ENCODE measurements around the gene AP1B1. TPM values are rescaled to one million over a fixed set of nuclear protein-coding genes. Genes with fewer than 3 reads are reported as not detected.
A peak's percentile ranks its signal among the peaks of the same experiment; 100 is the strongest.

Gene AP1B1
- total RNA-seq, 1 experiment from 2014 or later = 88.9 TPM

- DNase-seq = no peak
- CTCF ChIA-PET = no interaction called here
- TF ChIP-seq, protein P1, sequence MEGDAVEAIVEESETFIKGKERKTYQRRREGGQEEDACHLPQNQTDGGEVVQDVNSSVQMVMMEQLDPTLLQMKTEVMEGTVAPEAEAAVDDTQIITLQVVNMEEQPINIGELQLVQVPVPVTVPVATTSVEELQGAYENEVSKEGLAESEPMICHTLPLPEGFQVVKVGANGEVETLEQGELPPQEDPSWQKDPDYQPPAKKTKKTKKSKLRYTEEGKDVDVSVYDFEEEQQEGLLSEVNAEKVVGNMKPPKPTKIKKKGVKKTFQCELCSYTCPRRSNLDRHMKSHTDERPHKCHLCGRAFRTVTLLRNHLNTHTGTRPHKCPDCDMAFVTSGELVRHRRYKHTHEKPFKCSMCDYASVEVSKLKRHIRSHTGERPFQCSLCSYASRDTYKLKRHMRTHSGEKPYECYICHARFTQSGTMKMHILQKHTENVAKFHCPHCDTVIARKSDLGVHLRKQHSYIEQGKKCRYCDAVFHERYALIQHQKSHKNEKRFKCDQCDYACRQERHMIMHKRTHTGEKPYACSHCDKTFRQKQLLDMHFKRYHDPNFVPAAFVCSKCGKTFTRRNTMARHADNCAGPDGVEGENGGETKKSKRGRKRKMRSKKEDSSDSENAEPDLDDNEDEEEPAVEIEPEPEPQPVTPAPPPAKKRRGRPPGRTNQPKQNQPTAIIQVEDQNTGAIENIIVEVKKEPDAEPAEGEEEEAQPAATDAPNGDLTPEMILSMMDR (IDR thresholded peaks at IDR 0.05; ENCODE audit: unreplicated experiment) = no peak
- Mint-ChIP-seq H3K27me3 (ENCODE audit: unreplicated experiment) (no peaks in the 10 kb centered on the region), H3K27ac (ENCODE audit: unreplicated experiment) (peak overlapping the region; percentile 46), H3K9me3 (ENCODE audit: low read depth, unreplicated experiment) (no peaks in the 10 kb centered on the region), H3K4me3 (ENCODE audit: low read depth, unreplicated experiment) (no peak overlapping the region), H3K4me1 (ENCODE audit: low read depth, unreplicated experiment) (no peaks in the 10 kb centered on the region), H3K36me3 (ENCODE audit: insufficient read depth, unreplicated experiment) (peaks cover 84% of the 10 kb centered on the region)
- no TSS peak for BruUV-seq (replicated peaks)
- intact Hi-C loops (cut with micrococcal nuclease; ENCODE audit: unreplicated experiment) = no loop called here
Observed at GRCh38 chr22:29300807-29301601, 87.4 kb downstream of the AP1B1 start.

DNA sequence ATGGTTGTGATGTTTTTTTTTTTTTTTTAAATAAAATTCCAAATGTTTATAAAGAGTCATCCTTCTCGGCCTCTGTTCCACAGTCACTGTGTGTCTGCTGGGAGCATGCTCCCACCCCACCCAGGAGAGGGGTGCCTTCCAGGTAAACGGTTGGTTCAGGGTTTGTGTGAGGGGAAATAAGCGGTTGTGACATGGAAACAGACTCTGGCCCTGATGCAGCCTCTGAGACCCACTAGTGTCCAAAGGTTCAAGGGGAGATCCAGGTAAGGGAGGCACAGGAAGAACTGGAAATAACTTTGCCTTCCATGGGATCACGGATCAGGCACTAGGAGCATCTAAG, 87.9 kb downstream of the AP1B1 start:
- CTCF ChIA-PET = no interaction called here
- Mint-ChIP-seq H3K27ac (ENCODE audit: unreplicated experiment) (peak overlapping the region; percentile 46), H3K9me3 (ENCODE audit: low read depth, unreplicated experiment) (no peaks in the 10 kb centered on the region), H3K27me3 (ENCODE audit: unreplicated experiment) (no peaks in the 10 kb centered on the region), H3K36me3 (ENCODE audit: insufficient read depth, unreplicated experiment) (peaks cover 83% of the 10 kb centered on the region), H3K4me3 (ENCODE audit: low read depth, unreplicated experiment) (no peak overlapping the region), H3K4me1 (ENCODE audit: low read depth, unreplicated experiment) (no peaks in the 10 kb centered on the region)
- TF ChIP-seq, protein P1 (IDR thresholded peaks at IDR 0.05; ENCODE audit: unreplicated experiment) = no peak
- no peak for DNase-seq
- no TSS peak for BruUV-seq (replicated peaks)
- intact Hi-C loops (cut with micrococcal nuclease; ENCODE audit: unreplicated experiment) = no loop called here

DNA sequence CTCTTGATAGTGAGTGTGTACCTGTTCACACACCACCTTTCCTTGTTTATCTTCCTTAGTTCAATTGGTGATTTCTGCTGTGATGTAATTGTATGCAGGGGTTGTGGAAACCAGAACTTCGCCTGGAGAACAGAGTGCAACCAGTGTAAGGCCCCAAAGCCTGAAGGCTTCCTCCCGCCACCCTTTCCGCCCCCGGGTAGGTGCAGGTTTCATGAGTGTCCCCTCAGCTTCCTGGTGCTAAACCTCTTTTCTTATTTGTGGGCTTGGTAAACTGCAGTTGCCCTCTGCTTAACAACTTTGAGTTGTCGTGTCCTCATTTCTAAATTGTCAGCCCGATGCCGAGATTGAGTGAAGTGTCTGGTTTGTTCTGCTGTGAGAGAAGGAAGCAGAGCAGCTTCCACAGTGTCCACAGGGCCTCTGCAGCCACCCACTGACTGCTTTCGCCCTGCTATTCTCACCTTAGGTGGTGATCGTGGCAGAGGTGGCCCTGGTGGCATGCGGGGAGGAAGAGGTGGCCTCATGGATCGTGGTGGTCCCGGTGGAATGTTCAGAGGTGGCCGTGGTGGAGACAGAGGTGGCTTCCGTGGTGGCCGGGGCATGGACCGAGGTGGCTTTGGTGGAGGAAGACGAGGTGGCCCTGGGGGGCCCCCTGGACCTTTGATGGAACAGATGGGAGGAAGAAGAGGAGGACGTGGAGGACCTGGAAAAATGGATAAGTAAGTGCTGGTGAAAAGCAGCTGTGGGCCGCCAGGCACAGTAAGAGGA, 89.1 kb downstream of the AP1B1 start:
- no peaks in the 10 kb centered on the region for H3K4me1 Mint-ChIP-seq (ENCODE audit: low read depth, unreplicated experiment)
- H3K9me3 Mint-ChIP-seq (ENCODE audit: low read depth, unreplicated experiment) = no peaks in the 10 kb centered on the region
- H3K27me3 Mint-ChIP-seq (ENCODE audit: unreplicated experiment) = no peaks in the 10 kb centered on the region
- H3K27ac Mint-ChIP-seq (ENCODE audit: unreplicated experiment) = peak overlapping the region; percentile 1
- no peak for DNase-seq
- peaks cover 83% of the 10 kb centered on the region for H3K36me3 Mint-ChIP-seq (ENCODE audit: insufficient read depth, unreplicated experiment)
- CTCF ChIA-PET = no interaction called here
- intact Hi-C loops (cut with micrococcal nuclease; ENCODE audit: unreplicated experiment) = no loop called here
- H3K4me3 Mint-ChIP-seq (ENCODE audit: low read depth, unreplicated experiment) = no peak overlapping the region
- TF ChIP-seq, protein P1 (IDR thresholded peaks at IDR 0.05; ENCODE audit: unreplicated experiment) = no peak
- no TSS peak for BruUV-seq (replicated peaks)

- H3K27ac Mint-ChIP-seq (ENCODE audit: unreplicated experiment) = peak overlapping the region; percentile 1
- intact Hi-C loops (cut with micrococcal nuclease; ENCODE audit: unreplicated experiment) = no loop called here
- BruUV-seq (replicated peaks) = no TSS peak
- no peaks in the 10 kb centered on the region for H3K27me3 Mint-ChIP-seq (ENCODE audit: unreplicated experiment)
- TF ChIP-seq, protein P1 (IDR thresholded peaks at IDR 0.05; ENCODE audit: unreplicated experiment) = no peak
- no peaks in the 10 kb centered on the region for H3K9me3 Mint-ChIP-seq (ENCODE audit: low read depth, unreplicated experiment)
- H3K36me3 Mint-ChIP-seq (ENCODE audit: insufficient read depth, unreplicated experiment) = peaks cover 88% of the 10 kb centered on the region
- no peaks in the 10 kb centered on the region for H3K4me1 Mint-ChIP-seq (ENCODE audit: low read depth, unreplicated experiment)
- H3K4me3 Mint-ChIP-seq (ENCODE audit: low read depth, unreplicated experiment) = no peak overlapping the region
- CTCF ChIA-PET = interaction anchor here (0.6 kb wide), 2 partner anchors 47 to 293 kb away, joined by 5 to 6 read pairs; no protein-coding TSS in a partner anchor
- DNase-seq = no peak
Observed at GRCh38 chr22:29298641-29299040, 89.7 kb downstream of the AP1B1 start.

Measured in Calu3 (cell line).